Ovary (tissue), 3 donors: ENCODE measurements around the gene COL24A1.

Source experiments
- POLR2A ChIP-seq: fragments of 450-650 bp; IDR thresholded peaks from one replicate; pipeline ENCODE4 v1.6.1; 2017; ENCODE audit warnings: antibody characterized with exemption, mild to moderate bottlenecking, moderate library complexity
- TF ChIP-seq, protein P1 (sequence below), 3 donors: fragments of 450-650 bp in 2 of 3; fragments of 200-600 bp in 1 of 3; IDR thresholded peaks; one replicate each; pipeline versions ENCODE4 v1.5.1 to v1.8.0; 2016 to 2022; ENCODE audit warnings: antibody characterized with exemption in 3 of 3, mild to moderate bottlenecking in 1 of 3
- donor health status: DM: no; HTN: no; CAD: no.

DNA sequence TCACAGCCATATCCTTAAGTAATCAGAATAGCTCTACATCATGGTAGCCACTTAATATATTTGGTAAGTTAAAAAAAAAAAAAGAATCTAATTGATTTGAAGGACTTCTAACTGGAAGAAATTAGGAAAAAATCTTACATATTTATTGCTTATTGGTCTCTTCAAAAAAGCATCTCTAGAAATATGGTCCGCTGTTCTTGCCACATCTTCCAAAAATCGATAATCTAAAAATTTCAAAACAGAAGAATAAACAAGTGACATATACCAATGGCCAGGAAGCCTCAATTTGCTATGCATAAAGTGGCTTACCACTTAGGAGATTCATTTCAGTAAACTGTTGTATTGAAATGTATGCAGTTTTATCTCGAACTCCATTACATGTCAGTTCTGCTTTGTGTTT, 450.6 kb downstream of the COL24A1 start:
- TF ChIP-seq POLR2A: no peak
- TF ChIP-seq, protein P1, sequence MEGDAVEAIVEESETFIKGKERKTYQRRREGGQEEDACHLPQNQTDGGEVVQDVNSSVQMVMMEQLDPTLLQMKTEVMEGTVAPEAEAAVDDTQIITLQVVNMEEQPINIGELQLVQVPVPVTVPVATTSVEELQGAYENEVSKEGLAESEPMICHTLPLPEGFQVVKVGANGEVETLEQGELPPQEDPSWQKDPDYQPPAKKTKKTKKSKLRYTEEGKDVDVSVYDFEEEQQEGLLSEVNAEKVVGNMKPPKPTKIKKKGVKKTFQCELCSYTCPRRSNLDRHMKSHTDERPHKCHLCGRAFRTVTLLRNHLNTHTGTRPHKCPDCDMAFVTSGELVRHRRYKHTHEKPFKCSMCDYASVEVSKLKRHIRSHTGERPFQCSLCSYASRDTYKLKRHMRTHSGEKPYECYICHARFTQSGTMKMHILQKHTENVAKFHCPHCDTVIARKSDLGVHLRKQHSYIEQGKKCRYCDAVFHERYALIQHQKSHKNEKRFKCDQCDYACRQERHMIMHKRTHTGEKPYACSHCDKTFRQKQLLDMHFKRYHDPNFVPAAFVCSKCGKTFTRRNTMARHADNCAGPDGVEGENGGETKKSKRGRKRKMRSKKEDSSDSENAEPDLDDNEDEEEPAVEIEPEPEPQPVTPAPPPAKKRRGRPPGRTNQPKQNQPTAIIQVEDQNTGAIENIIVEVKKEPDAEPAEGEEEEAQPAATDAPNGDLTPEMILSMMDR (IDR thresholded peaks at IDR 0.05): no peak
